Endothelial cell of coronary artery (primary cell): ENCODE results near the gene ADGB. TPM values are rescaled to one million over a fixed set of nuclear protein-coding genes. Genes with fewer than 3 reads are reported as not detected.

Source experiments
- total RNA-seq: library from RNA; depleted of rRNA; stranded (reverse); fragments of >200 nt; gene quantifications from 2 replicates; pipeline ENCODE4 v1.2.3, GENCODE V29; 2014

Gene ADGB
- not detected in 2 replicates for total RNA-seq

GRCh38 chr6:146598772-146599405 lies at the start of gene ADGB:
TSS of gene ADGB (plus strand) at chr6:146598972. CDS start at chr6:146599041, 69 bp downstream.

Other genes starting within 250 kb of the ADGB start
- 93.6 and 105 TPM in 2 replicates for gene RAB32, start 55.1 kb upstream of the ADGB start, total RNA-seq